HepG2 (cell line): ENCODE measurements around the gene MC1R. TPM values are rescaled to one million over a fixed set of nuclear protein-coding genes. Genes with fewer than 3 reads are reported as not detected.

Source experiments
- FOXA3 ChIP-seq: IDR thresholded peaks from 2 replicates; pipeline ENCODE4 v1.6.1; 2016; ENCODE audit warnings: missing genetic modification reagents, missing compliant biosample characterization
- GABPB1 ChIP-seq: IDR thresholded peaks from 2 replicates; pipeline ENCODE4 v1.6.1; 2016; ENCODE audit warnings: mild to moderate bottlenecking, missing genetic modification reagents, moderate library complexity, missing compliant biosample characterization
- GTF3A ChIP-seq: sonication (generic); formaldehyde crosslinking; conservative IDR thresholded peaks from 2 replicates; pipeline ENCODE4 v1.4.0; 2020; ENCODE audit warnings: mild to moderate bottlenecking, missing genetic modification reagents
- JDP2 ChIP-seq: sonication (generic); formaldehyde crosslinking; IDR thresholded peaks from 2 replicates; pipeline ENCODE4 v1.8.1; 2022; ENCODE audit warnings: missing genetic modification reagents, borderline replicate concordance
- JUNB ChIP-seq: sonication (generic); formaldehyde crosslinking; IDR thresholded peaks from 2 replicates; pipeline ENCODE4 v1.8.0; 2022; ENCODE audit warnings: missing genetic modification reagents, mild to moderate bottlenecking, borderline replicate concordance
- MAFG ChIP-seq: sonication (generic); formaldehyde crosslinking; IDR thresholded peaks from 2 replicates; pipeline ENCODE4 v1.5.1; 2020; ENCODE audit warnings: mild to moderate bottlenecking, missing genetic modification reagents
- NAIF1 ChIP-seq: sonication (generic); formaldehyde crosslinking; IDR thresholded peaks from 2 replicates; pipeline ENCODE4 v1.5.0; 2020; ENCODE audit warnings: mild to moderate bottlenecking, missing genetic modification reagents, borderline replicate concordance
- POGZ ChIP-seq: sonication (generic); formaldehyde crosslinking; IDR thresholded peaks from 2 replicates; pipeline ENCODE4 v1.4.0; 2020; ENCODE audit warnings: mild to moderate bottlenecking, missing genetic modification reagents
- POLR2AphosphoS5 ChIP-seq: IDR thresholded peaks from 2 replicates; pipeline ENCODE4 v1.6.1; 2012; ENCODE audit warnings: low read depth, low read length
- RELA ChIP-seq: sonication (generic); formaldehyde crosslinking; IDR thresholded peaks from 2 replicates; pipeline ENCODE4 v1.4.0; 2020; ENCODE audit warnings: missing genetic modification reagents
- YEATS2 ChIP-seq: sonication (generic); formaldehyde crosslinking; IDR thresholded peaks from 2 replicates; pipeline ENCODE4 v1.4.0; 2020; ENCODE audit warnings: missing genetic modification reagents, borderline replicate concordance
- ZNF264 ChIP-seq: sonication (generic); formaldehyde crosslinking; IDR thresholded peaks from 2 replicates; pipeline ENCODE4 v1.4.0; 2020; ENCODE audit warnings: missing genetic modification reagents
- ZNF292 ChIP-seq: sonication (generic); formaldehyde crosslinking; IDR thresholded peaks from 2 replicates; pipeline ENCODE4 v1.8.1; 2022; ENCODE audit warnings: mild to moderate bottlenecking, low read depth, missing genetic modification reagents, borderline replicate concordance
- ZNF460 ChIP-seq: sonication (generic); formaldehyde crosslinking; IDR thresholded peaks from 2 replicates; pipeline ENCODE4 v1.5.1; 2020; ENCODE audit warnings: missing genetic modification reagents, mild to moderate bottlenecking, borderline replicate concordance
- ZNF496 ChIP-seq: sonication (generic); formaldehyde crosslinking; IDR thresholded peaks from 2 replicates; pipeline ENCODE4 v1.8.1; 2023; ENCODE audit warnings: mild to moderate bottlenecking, moderate library complexity, missing genetic modification reagents; ENCODE audit not compliant: insufficient replicate concordance
- ZNF547 ChIP-seq: sonication (generic); formaldehyde crosslinking; IDR thresholded peaks from 2 replicates; pipeline ENCODE4 v1.5.1; 2020; ENCODE audit warnings: mild to moderate bottlenecking, missing genetic modification reagents
- ZNF569 ChIP-seq: sonication (generic); formaldehyde crosslinking; IDR thresholded peaks from 2 replicates; pipeline ENCODE4 v1.5.0; 2020; ENCODE audit warnings: mild to moderate bottlenecking, missing genetic modification reagents, moderate library complexity, borderline replicate concordance
- polyA plus RNA-seq, 8 experiments: library from polyadenylated mRNA; depleted of rRNA in 3 of 8; stranded (reverse) in 7 of 8; unstranded in 1 of 8; fragments of >200 nt; fragmentation: Illumina TruSeq in 4 of 8; extraction: Trizol in 4 of 8; gene quantifications; 2 replicates each; pipeline versions ENCODE4 v1.2.1 to v1.2.3, GENCODE V29; 2011 to 2016; ENCODE audit warnings: low read depth in 4 of 8, missing spikeins in 1 of 8, mixed read lengths in 1 of 8; ENCODE audit not compliant: insufficient read depth in 1 of 8
- total RNA-seq, 5 experiments: library from RNA; depleted of rRNA; stranded (reverse); fragments of >200 nt; fragmentation: Illumina TruSeq; extraction: Trizol; gene quantifications; 2 replicates each; pipeline ENCODE4 v1.2.3, GENCODE V29; 2016; ENCODE audit warnings: low read depth in 1 of 5
- TF ChIP-seq, protein P1 (sequence below): sonication (generic); formaldehyde crosslinking; IDR thresholded peaks from 2 replicates; pipeline ENCODE4 v1.5.0; 2020; ENCODE audit warnings: missing genetic modification reagents
- TF ChIP-seq, protein P2 (sequence below): sonication (generic); formaldehyde crosslinking; IDR thresholded peaks from 2 replicates; pipeline ENCODE4 v1.8.0; 2022; ENCODE audit warnings: mild to moderate bottlenecking, missing genetic modification reagents, borderline replicate concordance
- TF ChIP-seq, protein P3 (sequence below): sonication (generic); formaldehyde crosslinking; IDR thresholded peaks from 2 replicates; pipeline ENCODE4 v1.4.0; 2020; ENCODE audit warnings: missing genetic modification reagents

Gene MC1R
- total and polyA plus RNA-seq, 2 of the 13 experiments (the other 11 are each of a cell fraction or from before 2014, with no cell fraction given) = 9.1 to 14.8 TPM

DNA sequence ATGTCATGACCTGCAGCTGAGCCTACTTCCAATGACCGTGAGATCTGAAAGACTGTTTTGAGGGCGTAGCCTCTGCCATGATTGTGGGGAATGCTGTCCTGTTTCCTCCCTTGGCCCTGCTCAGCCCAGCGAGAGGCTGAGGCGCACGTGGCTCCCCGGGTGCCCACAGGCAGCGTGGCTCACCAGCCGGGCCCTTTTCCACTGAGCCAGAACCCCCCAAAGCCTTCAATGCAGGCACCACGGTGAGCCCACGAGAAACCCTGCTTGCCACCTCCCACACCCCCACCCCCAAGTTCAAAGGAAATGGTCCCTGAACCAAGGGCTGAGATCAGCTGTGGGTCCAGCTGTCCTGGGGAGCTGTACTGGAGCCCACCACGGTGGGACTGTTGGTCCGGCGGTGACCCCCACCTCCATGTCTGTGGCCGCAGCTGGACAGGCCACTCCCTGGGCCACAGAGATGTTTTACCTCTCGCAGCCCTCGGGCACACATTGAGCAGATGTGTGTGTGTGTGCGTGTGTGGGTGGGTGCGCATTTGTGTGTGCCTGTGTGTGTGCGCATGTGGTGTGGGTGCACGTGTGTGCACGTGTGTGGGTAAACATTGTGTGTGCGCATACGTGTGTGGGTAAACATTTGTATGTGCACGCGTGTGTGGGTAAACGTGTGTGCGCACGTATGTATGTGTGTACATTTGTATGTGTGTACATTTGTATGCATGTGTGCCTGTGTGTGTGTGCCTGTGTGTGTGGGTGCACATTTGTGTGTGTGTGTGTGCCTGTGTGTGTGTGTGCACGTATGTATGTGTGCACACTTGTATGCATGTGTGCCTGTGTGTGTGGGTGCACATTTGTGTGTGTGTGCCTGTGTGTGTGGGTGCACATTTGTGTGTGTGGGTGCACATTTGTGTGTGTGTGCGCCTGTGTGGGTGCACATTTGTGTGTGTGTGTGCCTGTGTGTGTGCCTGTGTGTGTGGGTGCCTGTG, 5.0 kb upstream of the MC1R start (continued):
- TF ChIP-seq MAFG (CRISPR knock-in tag) (no peak), NAIF1 (CRISPR knock-in tag) (no peak), JDP2 (CRISPR knock-in tag) (no peak), GTF3A (CRISPR knock-in tag) (no peak), POLR2AphosphoS5 (peak; percentile 34; the same call in 1 of the 2 replicates), ZNF569 (CRISPR knock-in tag) (no peak), ZNF496 (CRISPR knock-in tag) (no peak), ZNF460 (CRISPR knock-in tag) (no peak), ZNF547 (CRISPR knock-in tag) (no peak), POGZ (no peak), ZNF264 (CRISPR knock-in tag) (no peak), JUNB (CRISPR knock-in tag) (peak; percentile 64), ZNF292 (CRISPR knock-in tag) (no peak), YEATS2 (CRISPR knock-in tag) (no peak), RELA (CRISPR knock-in tag) (no peak), FOXA3 (no peak; the same call in 1 of the 2 replicates), GABPB1 (CRISPR knock-in tag) (no peak)
- TF ChIP-seq, protein P1, sequence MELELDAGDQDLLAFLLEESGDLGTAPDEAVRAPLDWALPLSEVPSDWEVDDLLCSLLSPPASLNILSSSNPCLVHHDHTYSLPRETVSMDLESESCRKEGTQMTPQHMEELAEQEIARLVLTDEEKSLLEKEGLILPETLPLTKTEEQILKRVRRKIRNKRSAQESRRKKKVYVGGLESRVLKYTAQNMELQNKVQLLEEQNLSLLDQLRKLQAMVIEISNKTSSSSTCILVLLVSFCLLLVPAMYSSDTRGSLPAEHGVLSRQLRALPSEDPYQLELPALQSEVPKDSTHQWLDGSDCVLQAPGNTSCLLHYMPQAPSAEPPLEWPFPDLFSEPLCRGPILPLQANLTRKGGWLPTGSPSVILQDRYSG (CRISPR knock-in tag) = no peak
- TF ChIP-seq, protein P2, sequence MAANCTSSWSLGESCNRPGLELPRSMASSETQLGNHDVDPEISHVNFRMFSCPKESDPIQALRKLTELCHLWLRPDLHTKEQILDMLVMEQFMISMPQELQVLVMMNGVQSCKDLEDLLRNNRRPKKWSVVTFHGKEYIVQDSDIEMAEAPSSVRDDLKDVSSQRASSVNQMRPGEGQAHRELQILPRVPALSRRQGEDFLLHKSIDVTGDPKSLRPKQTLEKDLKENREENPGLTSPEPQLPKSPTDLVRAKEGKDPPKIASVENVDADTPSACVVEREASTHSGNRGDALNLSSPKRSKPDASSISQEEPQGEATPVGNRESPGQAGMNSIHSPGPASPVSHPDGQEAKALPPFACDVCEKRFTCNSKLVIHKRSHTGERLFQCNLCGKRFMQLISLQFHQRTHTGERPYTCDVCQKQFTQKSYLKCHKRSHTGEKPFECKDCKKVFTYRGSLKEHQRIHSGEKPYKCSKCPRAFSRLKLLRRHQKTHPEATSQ (CRISPR knock-in tag) = no peak
- TF ChIP-seq, protein P3, sequence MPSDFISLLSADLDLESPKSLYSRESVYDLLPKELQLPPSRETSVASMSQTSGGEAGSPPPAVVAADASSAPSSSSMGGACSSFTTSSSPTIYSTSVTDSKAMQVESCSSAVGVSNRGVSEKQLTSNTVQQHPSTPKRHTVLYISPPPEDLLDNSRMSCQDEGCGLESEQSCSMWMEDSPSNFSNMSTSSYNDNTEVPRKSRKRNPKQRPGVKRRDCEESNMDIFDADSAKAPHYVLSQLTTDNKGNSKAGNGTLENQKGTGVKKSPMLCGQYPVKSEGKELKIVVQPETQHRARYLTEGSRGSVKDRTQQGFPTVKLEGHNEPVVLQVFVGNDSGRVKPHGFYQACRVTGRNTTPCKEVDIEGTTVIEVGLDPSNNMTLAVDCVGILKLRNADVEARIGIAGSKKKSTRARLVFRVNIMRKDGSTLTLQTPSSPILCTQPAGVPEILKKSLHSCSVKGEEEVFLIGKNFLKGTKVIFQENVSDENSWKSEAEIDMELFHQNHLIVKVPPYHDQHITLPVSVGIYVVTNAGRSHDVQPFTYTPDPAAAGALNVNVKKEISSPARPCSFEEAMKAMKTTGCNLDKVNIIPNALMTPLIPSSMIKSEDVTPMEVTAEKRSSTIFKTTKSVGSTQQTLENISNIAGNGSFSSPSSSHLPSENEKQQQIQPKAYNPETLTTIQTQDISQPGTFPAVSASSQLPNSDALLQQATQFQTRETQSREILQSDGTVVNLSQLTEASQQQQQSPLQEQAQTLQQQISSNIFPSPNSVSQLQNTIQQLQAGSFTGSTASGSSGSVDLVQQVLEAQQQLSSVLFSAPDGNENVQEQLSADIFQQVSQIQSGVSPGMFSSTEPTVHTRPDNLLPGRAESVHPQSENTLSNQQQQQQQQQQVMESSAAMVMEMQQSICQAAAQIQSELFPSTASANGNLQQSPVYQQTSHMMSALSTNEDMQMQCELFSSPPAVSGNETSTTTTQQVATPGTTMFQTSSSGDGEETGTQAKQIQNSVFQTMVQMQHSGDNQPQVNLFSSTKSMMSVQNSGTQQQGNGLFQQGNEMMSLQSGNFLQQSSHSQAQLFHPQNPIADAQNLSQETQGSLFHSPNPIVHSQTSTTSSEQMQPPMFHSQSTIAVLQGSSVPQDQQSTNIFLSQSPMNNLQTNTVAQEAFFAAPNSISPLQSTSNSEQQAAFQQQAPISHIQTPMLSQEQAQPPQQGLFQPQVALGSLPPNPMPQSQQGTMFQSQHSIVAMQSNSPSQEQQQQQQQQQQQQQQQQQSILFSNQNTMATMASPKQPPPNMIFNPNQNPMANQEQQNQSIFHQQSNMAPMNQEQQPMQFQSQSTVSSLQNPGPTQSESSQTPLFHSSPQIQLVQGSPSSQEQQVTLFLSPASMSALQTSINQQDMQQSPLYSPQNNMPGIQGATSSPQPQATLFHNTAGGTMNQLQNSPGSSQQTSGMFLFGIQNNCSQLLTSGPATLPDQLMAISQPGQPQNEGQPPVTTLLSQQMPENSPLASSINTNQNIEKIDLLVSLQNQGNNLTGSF (CRISPR knock-in tag) = no peak
